Thymus (tissue), 11 donors: ENCODE measurements around the gene DKKL1. TPM values are rescaled to one million over a fixed set of nuclear protein-coding genes. Genes with fewer than 3 reads are reported as not detected.

Source experiments
- DNase-seq, 9 donors: peaks; one replicate each; pipeline ENCODE4 v3.0.0-alpha.2; 2013; ENCODE audit warnings: low spot score in 9 of 9, low read depth in 6 of 9, missing footprints in 1 of 9
- H3K27ac ChIP-seq, 2 donors: one replicate each; pipeline ENCODE4 v1.5.1; 2013; ENCODE audit warnings: control low read depth in 1 of 2, low read depth in 1 of 2, low read length in 1 of 2, mild to moderate bottlenecking in 1 of 2, moderate library complexity in 1 of 2
- H3K27me3 ChIP-seq, 2 donors: one replicate each; pipeline ENCODE4 v1.5.1; 2013; ENCODE audit warnings: low read length in 1 of 2; ENCODE audit not compliant: control insufficient read depth in 2 of 2, insufficient read depth in 1 of 2
- H3K36me3 ChIP-seq, 2 donors: one replicate each; pipeline ENCODE4 v1.5.1; 2013; ENCODE audit warnings: low read length in 1 of 2, mild to moderate bottlenecking in 1 of 2, moderate library complexity in 1 of 2; ENCODE audit not compliant: control insufficient read depth in 2 of 2, insufficient read depth in 2 of 2
- H3K4me1 ChIP-seq, 2 donors: one replicate each; pipeline ENCODE4 v1.5.1; 2013; ENCODE audit warnings: low read length in 2 of 2; ENCODE audit not compliant: control insufficient read depth in 2 of 2, insufficient read depth in 2 of 2
- H3K4me3 ChIP-seq, 2 donors: one replicate each; pipeline ENCODE4 v1.5.1; 2013; ENCODE audit warnings: low read length in 2 of 2, control low read depth in 1 of 2, mild to moderate bottlenecking in 1 of 2
- H3K9me3 ChIP-seq, 2 donors: one replicate each; pipeline ENCODE4 v1.5.1; 2013; ENCODE audit warnings: low read length in 1 of 2, mild to moderate bottlenecking in 1 of 2; ENCODE audit not compliant: control insufficient read depth in 2 of 2, insufficient read depth in 1 of 2
- WGBS: extraction: QIAGEN DNeasy Blood & Tissue Kit; methylation state at CpG from one replicate; pipeline ENCODE4 v1.1.7; 2013; 5-methylcytosine and 5-hydroxymethylcytosine counted together
- polyA plus RNA-seq: library from polyadenylated mRNA; stranded (reverse); fragments of 200-250 nt; gene quantifications from one replicate; pipeline ENCODE4 v1.2.3, GENCODE V29; 2013
- total RNA-seq: library from RNA; stranded (reverse); fragments of 120-200 nt; gene quantifications from one replicate; pipeline ENCODE4 v1.2.4, GENCODE V29; 2013
- donor health status: healthy.

Gene DKKL1
- total and polyA plus RNA-seq, 2 donors, result 0.14 to 0.21 TPM

DNA sequence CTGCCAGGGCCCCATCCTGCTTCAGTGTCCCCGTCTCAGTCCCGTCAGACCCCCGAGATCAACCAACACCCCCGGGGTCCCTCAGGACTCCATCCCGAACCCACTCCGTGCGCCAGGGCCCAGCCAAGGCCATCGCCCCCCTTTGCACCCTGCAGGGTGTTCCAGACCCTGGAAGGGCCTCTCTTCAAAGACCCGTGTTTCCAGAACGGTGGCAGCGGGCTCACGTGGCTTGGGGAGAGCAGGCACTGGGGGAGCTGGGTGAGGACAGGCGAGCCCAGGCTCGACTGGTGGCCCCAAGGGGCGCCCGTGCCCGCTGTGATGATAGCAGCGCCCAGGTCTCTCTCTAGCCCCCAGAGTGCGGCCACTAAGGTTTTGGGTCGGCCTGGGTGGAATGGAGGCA, 25.7 kb downstream of the DKKL1 start:
- Histone ChIP-seq H3K9me3 (peaks cover 0 to 17% of the 10 kb centered on the region in 2 donors), H3K36me3 (no peaks in the 10 kb centered on the region), H3K27ac (no peak overlapping the region), H3K4me1 (peaks cover 0 to 12% of the 10 kb centered on the region in 2 donors), H3K4me3 (no peak overlapping the region), H3K27me3 (peaks cover 0 to 17% of the 10 kb centered on the region in 2 donors)
- DNase-seq, result no peak
- 97% methylated on average over 20 of the region's 20 CpGs for WGBS

DNA sequence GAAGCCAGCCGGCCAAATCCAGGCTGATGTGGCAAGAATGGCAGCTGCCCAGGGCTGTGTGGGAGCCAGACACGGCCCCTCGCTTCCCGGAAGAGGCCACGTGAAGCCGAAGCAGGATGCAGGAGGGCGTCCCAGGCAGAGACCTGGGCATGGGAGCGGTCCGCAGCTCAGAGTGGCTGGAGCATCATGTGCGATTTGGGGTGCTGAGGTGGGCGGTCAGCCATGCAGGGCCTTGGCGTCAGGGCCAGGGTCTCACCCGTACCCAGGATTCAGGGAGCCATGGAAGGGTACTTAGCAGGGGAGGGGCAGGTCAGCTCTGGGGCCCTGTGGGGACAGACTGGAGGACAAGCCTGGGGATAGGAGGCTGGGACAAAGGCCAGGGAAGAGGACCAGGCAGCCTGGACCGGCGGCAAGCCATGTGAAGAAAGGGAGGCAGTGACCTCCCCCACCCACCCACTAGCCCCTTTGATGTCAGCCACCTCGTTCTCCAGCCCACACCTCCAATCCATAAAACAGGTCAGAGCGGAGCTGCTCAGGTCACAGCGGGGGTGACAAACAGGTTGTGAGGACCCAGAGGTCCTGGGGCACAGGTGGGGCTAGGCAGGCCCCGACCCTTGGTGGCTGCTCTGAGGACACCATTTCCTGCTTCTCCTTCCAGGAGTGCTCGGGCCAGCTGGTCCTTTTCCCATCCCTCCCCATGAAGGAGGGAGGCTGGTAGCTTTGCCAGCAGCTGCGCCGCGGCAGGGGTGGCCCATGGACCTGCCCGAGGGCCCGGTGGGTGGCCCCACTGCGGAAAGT, 26.7 kb downstream of the DKKL1 start:
- H3K36me3 ChIP-seq, result no peaks in the 10 kb centered on the region
- no peak for DNase-seq
- peaks cover 0 to 17% of the 10 kb centered on the region in 2 donors for H3K27me3 ChIP-seq
- 91% methylated on average over 26 of the region's 26 CpGs for WGBS
- H3K9me3 ChIP-seq, result peaks cover 0 to 17% of the 10 kb centered on the region in 2 donors
- H3K4me3 ChIP-seq, result no peak overlapping the region
- no peak overlapping the region for H3K27ac ChIP-seq
- peaks cover 0 to 12% of the 10 kb centered on the region in 2 donors for H3K4me1 ChIP-seq

DNA sequence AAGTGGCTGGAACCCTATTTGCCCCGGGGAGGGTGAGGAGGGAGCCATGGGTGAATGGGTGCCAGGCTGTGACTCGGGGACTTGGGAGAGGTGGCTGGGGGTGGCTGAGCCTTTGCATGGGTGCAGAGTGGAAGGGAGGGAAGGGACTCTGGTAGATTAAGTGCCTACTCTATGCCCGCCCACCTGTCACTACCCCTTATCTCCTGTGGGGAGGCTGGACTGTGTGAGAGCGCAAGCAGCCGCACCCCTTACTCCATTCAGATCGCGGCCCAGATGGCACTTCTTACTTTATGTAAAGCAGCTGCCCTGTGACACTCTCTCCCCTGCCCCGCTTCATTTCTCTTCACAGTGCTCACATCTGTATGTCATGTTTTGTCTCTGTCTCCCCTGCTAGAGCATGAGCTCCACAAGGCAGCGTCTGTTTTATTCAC, 27.3 kb downstream of the DKKL1 start:
- Histone ChIP-seq H3K27ac (no peak overlapping the region), H3K27me3 (peaks cover 0 to 19% of the 10 kb centered on the region in 2 donors), H3K4me3 (no peak overlapping the region), H3K4me1 (peaks cover 0 to 12% of the 10 kb centered on the region in 2 donors), H3K9me3 (peaks cover 0 to 17% of the 10 kb centered on the region in 2 donors), H3K36me3 (no peaks in the 10 kb centered on the region)
- WGBS, result 89% methylated on average over 9 of the region's 9 CpGs
- no peak for DNase-seq

DNA sequence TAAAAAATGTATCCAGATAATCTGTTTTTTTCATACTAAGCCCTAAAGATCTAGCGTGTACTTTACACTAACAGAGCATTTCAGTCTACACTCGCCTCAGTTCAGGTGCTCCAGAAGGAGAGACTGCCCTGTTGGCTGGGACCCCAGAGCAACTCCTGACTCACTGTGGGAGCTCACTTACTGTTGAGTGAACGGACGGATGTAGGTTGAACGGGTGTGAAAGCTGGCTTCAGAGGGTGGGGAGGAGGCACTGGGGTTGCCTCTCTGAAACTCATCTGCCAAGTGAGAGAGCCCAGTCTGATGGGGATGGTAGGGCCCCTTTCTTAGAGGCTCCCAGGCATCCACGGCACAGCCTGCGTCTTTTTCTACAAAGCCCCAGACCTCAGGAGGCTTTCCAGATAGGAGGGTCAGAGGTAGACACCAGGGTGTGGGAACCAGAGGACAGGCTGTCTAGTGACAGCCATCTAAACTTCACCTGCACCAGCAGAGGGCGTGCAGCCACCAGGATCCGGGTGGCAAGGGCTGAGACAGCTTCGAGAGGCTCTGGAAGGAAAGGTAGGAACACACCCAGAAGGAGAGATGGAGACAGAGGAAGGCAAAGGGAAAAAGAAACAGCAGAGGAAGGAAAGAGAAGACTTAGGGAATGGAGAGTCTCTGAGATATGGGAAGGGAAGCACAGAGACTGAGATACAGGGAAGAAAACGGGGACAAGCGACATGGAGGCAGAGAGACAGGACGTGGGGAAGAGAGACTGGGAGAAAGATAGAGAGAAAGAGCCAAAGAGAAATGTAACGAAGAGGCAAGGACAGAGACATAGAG, 28.1 kb downstream of the DKKL1 start:
- H3K27ac ChIP-seq, result no peak overlapping the region
- no peaks in the 10 kb centered on the region for H3K36me3 ChIP-seq
- peaks cover 0 to 19% of the 10 kb centered on the region in 2 donors for H3K27me3 ChIP-seq
- H3K4me3 ChIP-seq, result no peak overlapping the region
- 35% methylated on average over 14 of the region's 14 CpGs for WGBS
- DNase-seq, result peak; percentile 53 to 87 (median 71)
- peaks cover 0 to 17% of the 10 kb centered on the region in 2 donors for H3K9me3 ChIP-seq
- H3K4me1 ChIP-seq, result peaks cover 0 to 12% of the 10 kb centered on the region in 2 donors

DNA sequence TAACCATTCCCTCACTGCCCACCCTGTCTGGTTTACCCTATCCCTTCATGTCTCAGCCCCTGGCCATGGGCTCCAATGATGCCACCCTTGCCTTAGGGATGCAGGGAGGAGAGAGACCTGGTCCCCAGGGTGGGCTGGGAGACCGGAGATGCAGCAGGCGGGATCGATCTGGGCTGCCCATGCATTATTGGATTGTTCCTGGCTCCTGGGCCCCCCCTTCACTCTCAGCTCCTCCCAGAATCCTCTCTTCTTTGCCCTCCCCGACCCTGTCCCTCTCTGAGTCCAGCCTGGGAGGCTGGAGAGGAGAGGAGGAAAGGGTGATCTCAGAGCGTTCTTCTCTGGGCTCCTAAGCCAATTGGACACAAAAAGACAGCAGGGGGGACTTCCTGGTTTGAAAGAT, 30.2 kb downstream of the DKKL1 start:
- H3K36me3 ChIP-seq, result no peaks in the 10 kb centered on the region
- WGBS, result 95% methylated on average over 5 of the region's 5 CpGs
- H3K4me1 ChIP-seq, result peaks cover 8 to 28% of the 10 kb centered on the region in 2 donors
- peaks cover 0 to 26% of the 10 kb centered on the region in 2 donors for H3K27me3 ChIP-seq
- peaks cover 0 to 6% of the 10 kb centered on the region in 2 donors for H3K9me3 ChIP-seq
- H3K4me3 ChIP-seq, result no peak overlapping the region
- H3K27ac ChIP-seq, result no peak overlapping the region
- no peak for DNase-seq

DNA sequence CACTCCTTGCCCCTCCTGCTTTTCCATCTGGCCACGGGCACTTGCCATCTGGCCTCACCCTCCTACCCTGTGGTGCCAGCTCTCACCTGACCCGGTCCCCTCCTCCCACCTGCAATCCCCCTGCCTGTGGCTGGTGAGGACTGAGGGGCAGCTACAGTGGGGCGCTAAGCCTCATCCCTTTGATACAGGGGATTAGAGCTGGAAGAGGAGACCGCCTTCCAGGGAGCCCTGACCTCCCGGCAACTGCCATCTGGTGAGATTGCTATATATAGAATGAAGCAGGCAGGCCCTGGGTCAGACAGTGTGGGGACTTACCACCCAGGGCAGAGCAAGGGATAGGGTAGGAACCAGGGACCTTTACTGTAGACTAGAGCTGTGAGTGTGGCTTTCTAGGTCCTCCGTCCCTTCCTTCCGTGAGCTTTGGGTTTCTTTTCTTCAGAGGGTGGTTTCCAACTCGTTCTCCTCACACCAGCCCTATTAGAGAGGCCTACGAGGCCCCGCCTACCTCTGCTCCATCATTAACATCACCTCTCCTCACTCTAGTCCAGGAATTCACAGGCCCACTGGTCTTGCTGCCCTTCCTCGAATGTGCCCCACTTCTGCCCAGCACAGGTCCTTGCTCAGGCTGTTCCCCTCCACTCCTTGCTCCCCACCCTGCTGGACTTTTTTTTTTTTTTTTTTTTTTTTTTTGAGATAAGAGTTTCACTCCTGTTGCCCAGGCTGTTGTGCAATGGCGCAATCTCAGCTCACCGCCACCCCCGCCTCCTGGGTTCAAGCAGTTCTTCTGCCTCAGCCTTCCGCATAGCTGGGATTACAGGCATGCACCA, 32.1 kb downstream of the DKKL1 start:
- no peaks in the 10 kb centered on the region for H3K36me3 ChIP-seq
- H3K4me1 ChIP-seq, result peaks cover 10 to 35% of the 10 kb centered on the region in 2 donors
- H3K9me3 ChIP-seq, result no peaks in the 10 kb centered on the region
- H3K27ac ChIP-seq, result no peak overlapping the region
- DNase-seq, result no peak
- no peak overlapping the region for H3K4me3 ChIP-seq
- 86% methylated on average over 15 of the region's 15 CpGs for WGBS
- peaks cover 0 to 19% of the 10 kb centered on the region in 2 donors for H3K27me3 ChIP-seq

DNA sequence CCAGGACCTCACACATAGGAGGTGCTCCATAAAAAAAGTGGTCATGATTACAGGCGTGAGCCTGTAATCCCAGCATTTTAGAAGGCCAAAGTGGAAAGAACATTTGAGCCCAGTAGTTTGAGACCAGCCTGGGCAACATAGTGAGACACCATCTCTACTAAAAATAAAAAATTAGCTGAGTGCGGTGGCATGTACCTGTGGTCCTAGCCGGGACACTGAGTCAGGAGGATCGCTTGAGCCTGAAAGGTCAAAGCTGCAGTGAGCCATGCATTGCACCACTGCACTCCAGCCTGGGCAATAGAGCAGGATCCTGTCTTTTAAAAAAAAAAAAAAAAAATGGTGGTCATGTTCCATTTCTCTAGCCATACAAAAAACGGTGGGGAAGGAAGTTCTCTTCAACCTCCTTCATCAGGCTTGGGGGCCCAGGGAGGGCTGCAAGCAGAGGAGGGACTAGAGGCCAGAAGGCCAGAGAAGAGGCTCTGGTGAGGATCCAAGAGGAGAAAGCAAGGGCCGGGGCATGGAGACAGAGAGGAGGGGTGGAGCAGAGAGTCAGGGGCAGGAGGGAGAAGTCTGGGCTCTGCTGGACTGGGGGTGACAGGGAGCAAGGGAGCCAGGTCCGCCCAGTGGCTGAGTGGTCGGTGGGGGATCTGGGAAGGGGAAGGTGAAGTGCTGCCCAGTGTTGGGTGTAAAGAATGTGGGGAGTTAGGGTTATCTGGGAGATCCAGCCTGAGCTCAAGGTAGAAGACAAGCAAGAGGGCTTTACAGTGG, 33.2 kb downstream of the DKKL1 start:
- peaks cover 10 to 31% of the 10 kb centered on the region in 2 donors for H3K4me1 ChIP-seq
- H3K27ac ChIP-seq, result no peak overlapping the region
- H3K4me3 ChIP-seq, result no peak overlapping the region
- 88% methylated on average over 8 of the region's 8 CpGs for WGBS
- no peaks in the 10 kb centered on the region for H3K36me3 ChIP-seq
- peaks cover 0 to 16% of the 10 kb centered on the region in 2 donors for H3K27me3 ChIP-seq
- no peaks in the 10 kb centered on the region for H3K9me3 ChIP-seq
- DNase-seq, result no peak

DNA sequence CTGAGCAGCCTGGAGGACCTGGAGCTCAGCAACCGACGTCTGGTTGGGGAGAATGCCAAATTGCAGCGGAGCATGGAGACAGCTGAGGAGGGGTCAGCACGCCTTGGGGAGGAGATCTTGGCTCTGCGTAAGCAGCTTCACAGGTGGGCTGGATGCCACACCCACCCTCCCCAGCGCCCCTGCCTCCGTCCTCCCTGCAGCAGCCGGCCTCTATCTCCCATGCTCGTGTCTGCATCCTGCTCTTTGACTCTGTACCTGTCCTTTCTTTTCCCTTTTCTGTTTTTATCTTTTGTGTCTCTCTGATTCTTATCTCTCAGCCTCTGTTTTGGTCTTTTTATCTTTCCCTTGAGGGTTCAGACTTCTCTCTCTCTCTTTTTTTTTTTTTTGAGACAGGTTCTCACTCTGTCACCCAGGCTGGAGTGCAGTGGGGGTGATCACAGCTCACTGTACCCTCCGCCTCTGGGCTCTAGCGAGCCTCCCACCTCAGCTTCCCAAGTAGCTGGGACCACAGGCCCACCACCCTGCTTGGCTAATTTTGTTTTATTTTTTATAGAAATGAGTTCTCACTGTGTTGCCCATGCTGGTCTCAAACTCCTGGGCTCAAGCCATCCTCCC, 34.4 kb downstream of the DKKL1 start:
- WGBS, result 54% methylated on average over 11 of the region's 11 CpGs
- no peak overlapping the region for H3K27ac ChIP-seq
- H3K4me3 ChIP-seq, result no peak overlapping the region
- H3K4me1 ChIP-seq, result peaks cover 10 to 32% of the 10 kb centered on the region in 2 donors
- no peaks in the 10 kb centered on the region for H3K9me3 ChIP-seq
- H3K27me3 ChIP-seq, result peaks cover 0 to 16% of the 10 kb centered on the region in 2 donors
- H3K36me3 ChIP-seq, result no peaks in the 10 kb centered on the region
- DNase-seq, result peak in 1 of 9 donors; percentile 38
